K562 (cell line): Measurements from ENCODE around the gene TIFAB. TPM values are rescaled to one million over a fixed set of nuclear protein-coding genes. Genes with fewer than 3 reads are reported as not detected.
A peak's percentile ranks its signal among the peaks of the same experiment; 100 is the strongest.

Experiments
- ARID2 ChIP-seq: fragments of 450-650 bp; IDR thresholded peaks from 2 replicates; pipeline ENCODE4 v1.6.1; 2017; ENCODE audit warnings: antibody characterized with exemption, mild to moderate bottlenecking
- CEBPZ ChIP-seq: fragments of 150-350 bp; IDR thresholded peaks from 2 replicates; pipeline ENCODE4 v1.6.1; 2014; ENCODE audit warnings: low read depth, mild to moderate bottlenecking, low read length, borderline replicate concordance
- CXXC5 ChIP-seq: fragments of 250-450 bp; sonication (Bioruptor Pico); IDR thresholded peaks from 2 replicates; pipeline ENCODE4 v1.8.0; 2022; ENCODE audit warnings: inconsistent platforms, mild to moderate bottlenecking, moderate library complexity
- GABPB1 ChIP-seq: sonication (generic); formaldehyde crosslinking; IDR thresholded peaks from 2 replicates; pipeline ENCODE4 v1.8.0; 2022; ENCODE audit warnings: mild to moderate bottlenecking, missing genetic modification reagents
- HLTF ChIP-seq: fragments of 450-650 bp; IDR thresholded peaks from 2 replicates; pipeline ENCODE4 v1.6.1; 2016
- IRF2 ChIP-seq: sonication (generic); formaldehyde crosslinking; IDR thresholded peaks from 2 replicates; pipeline ENCODE4 v1.8.1; 2022; ENCODE audit warnings: mild to moderate bottlenecking, missing genetic modification reagents
- MAFG ChIP-seq: fragments of 450-650 bp; conservative IDR thresholded peaks from 2 replicates; pipeline ENCODE4 v1.6.1; 2016; ENCODE audit warnings: missing genetic modification characterization, missing compliant biosample characterization
- MCM3 ChIP-seq: fragments of 450-650 bp; IDR thresholded peaks from 2 replicates; pipeline ENCODE4 v1.6.1; 2016
- MXI1 ChIP-seq: IDR thresholded peaks from 2 replicates; pipeline ENCODE4 v1.6.1; 2011; ENCODE audit warnings: low read depth, mild to moderate bottlenecking, improper control_type of control experiment, low read length
- RFX7 ChIP-seq: fragments of 250-450 bp; sonication (Bioruptor Pico); IDR thresholded peaks from 2 replicates; pipeline ENCODE4 v1.5.1; 2021; ENCODE audit warnings: mild to moderate bottlenecking
- SREBF2 ChIP-seq: sonication (generic); formaldehyde crosslinking; IDR thresholded peaks from 2 replicates; pipeline ENCODE4 v1.4.0; 2020; ENCODE audit warnings: mild to moderate bottlenecking, missing genetic modification reagents
- STAG1 ChIP-seq: sonication (generic); formaldehyde crosslinking; IDR thresholded peaks from 2 replicates; pipeline ENCODE4 v1.5.0; 2020; ENCODE audit warnings: missing genetic modification reagents, borderline replicate concordance
- STAT5A ChIP-seq: IDR thresholded peaks from 2 replicates; pipeline ENCODE4 v1.6.1; 2012; ENCODE audit warnings: low read length, inconsistent platforms, borderline replicate concordance
- SUPT5H ChIP-seq: fragments of 450-650 bp; IDR thresholded peaks from 2 replicates; pipeline ENCODE4 v1.6.1; 2016
- YY1 ChIP-seq, 3 experiments: IDR thresholded peaks; 2 replicates each; pipeline ENCODE4 v1.6.1; 2011; ENCODE audit warnings: low read length in 2 of 3, mild to moderate bottlenecking in 2 of 3, moderate library complexity in 2 of 3, borderline replicate concordance in 1 of 3, control low read depth in 1 of 3, low read depth in 1 of 3; ENCODE audit not compliant: insufficient read depth in 3 of 3, insufficient replicate concordance in 2 of 3, control insufficient read depth in 1 of 3, insufficient read length in 1 of 3; ENCODE audit errors: extremely low read depth in 1 of 3
- ZFP1 ChIP-seq: fragments of 450-650 bp; formaldehyde crosslinking; IDR thresholded peaks from 2 replicates; pipeline ENCODE4 v1.4.0; 2020; ENCODE audit warnings: mild to moderate bottlenecking, mixed read lengths
- ZHX1 ChIP-seq: fragments of 150-350 bp; conservative IDR thresholded peaks from 2 replicates; pipeline ENCODE4 v1.6.1; 2014; ENCODE audit warnings: low read length
- ZNF12 ChIP-seq: sonication (generic); formaldehyde crosslinking; IDR thresholded peaks from 2 replicates; pipeline ENCODE4 v1.4.0; 2020; ENCODE audit warnings: mild to moderate bottlenecking, missing genetic modification reagents
- ZNF174 ChIP-seq: fragments of 250-450 bp; sonication (Bioruptor Pico); IDR thresholded peaks from 2 replicates; pipeline ENCODE4 v1.4.0; 2020; ENCODE audit warnings: mild to moderate bottlenecking
- ZNF436 ChIP-seq: fragments of 250-450, 450-650 bp; sonication (Bioruptor Pico); formaldehyde crosslinking; IDR thresholded peaks from 2 replicates; pipeline ENCODE4 v1.7.0; 2020; ENCODE audit warnings: mild to moderate bottlenecking
- ZNF740 ChIP-seq, 3 experiments: fragments of 200-800 bp in 1 of 3; sonication (Bioruptor generic) in 1 of 3; sonication (generic) in 1 of 3; formaldehyde crosslinking in 1 of 3; IDR thresholded peaks; 2 replicates each; pipeline versions ENCODE4 v1.6.1 to v1.8.0; 2016 to 2022; ENCODE audit warnings: mild to moderate bottlenecking in 2 of 3, missing compliant biosample characterization in 2 of 3, missing genetic modification characterization in 2 of 3, missing genetic modification reagents in 1 of 3
- polyA plus RNA-seq, 8 experiments: library from polyadenylated mRNA; depleted of rRNA in 4 of 8; stranded (reverse) in 5 of 8; unstranded in 3 of 8; fragments of >200 nt; fragmentation: Nextera tagmentation in 2 of 8; fragmentation: Illumina TruSeq in 1 of 8; extraction: Ambion mirVana in 2 of 8; extraction: Trizol in 1 of 8; gene quantifications; 2 replicates each; pipeline versions ENCODE4 v1.2.1 to v1.2.3, GENCODE V29; 2011 to 2014; ENCODE audit warnings: inconsistent platforms in 1 of 8, missing spikeins in 1 of 8
- total RNA-seq, 7 experiments: library from RNA; depleted of rRNA in 6 of 7; stranded (reverse); fragments of >200 nt in 6 of 7; fragmentation: Illumina TruSeq in 2 of 7; extraction: Trizol in 2 of 7; gene quantifications; 2 replicates each; pipeline versions ENCODE4 v1.2.1 to v1.2.3, GENCODE V29; 2011 to 2021; ENCODE audit warnings: low replicate concordance in 1 of 7

TIFAB gene
- total and polyA plus RNA-seq, 9 of the 15 experiments (the other 6 are each of a cell fraction or from before 2014, with no cell fraction given): not detected

- TF ChIP-seq CEBPZ (no peak), SUPT5H (no peak), MXI1 (no peak), CXXC5 (peak; percentile 35; the same call in 1 of the 2 replicates), GABPB1 (peak; percentile 50; the same call in 1 of the 2 replicates), ARID2 (peak; percentile 49; the same call in 1 of the 2 replicates), MAFG (tag) (no peak), STAT5A (no peak), ZNF12 (CRISPR knock-in tag) (no peak), RFX7 (CRISPR knock-in tag) (no peak), MCM3 (no peak), SREBF2 (CRISPR knock-in tag) (no peak), HLTF (no peak), ZHX1 (no peak), IRF2 (no peak), ZNF740 (CRISPR knock-in tag; IDR thresholded peaks at IDR 0.05) (no peak), ZNF740 (tag; IDR thresholded peaks at IDR 0.05) (no peak), ZNF436 (no peak), YY1 (IDR thresholded peaks at IDR 0.05; ENCODE audit: borderline replicate concordance in 1 of 3, control insufficient read depth in 1 of 3, extremely low read depth in 1 of 3, insufficient read depth in 3 of 3, insufficient read length in 1 of 3, insufficient replicate concordance in 2 of 3, low read depth in 1 of 3, low read length in 2 of 3) (peak in 1 of 3 experiments; percentile 10), ZNF174 (CRISPR knock-in tag) (no peak), ZFP1 (CRISPR knock-in tag) (no peak), STAG1 (CRISPR knock-in tag) (peak; percentile 91)
These were observed 14.3 kb upstream of the TIFAB start (continued) for GRCh38 chr5:135466178-135467050.
